MM.1S (cell line): Measurements from ENCODE around the gene SERPINB2.

Experiments
- DNase-seq: peaks from one replicate; pipeline ENCODE4 v3.0.0-alpha.2; 2015
- H2AFZ ChIP-seq: fragments of 300-600 bp; sonication (generic); 2 replicates; pipeline ENCODE4 v1.6.0; 2016; ENCODE audit warnings: antibody characterized with exemption, low read length
- H3F3A ChIP-seq: fragments of 300-600 bp; sonication (generic); 2 replicates; pipeline ENCODE4 v1.6.1; 2016; ENCODE audit warnings: mild to moderate bottlenecking, antibody characterized with exemption, low read length, moderate library complexity, mixed read lengths; ENCODE audit not compliant: insufficient read depth
- H3K27ac ChIP-seq: fragments of 300-600 bp; sonication (generic); 2 replicates; pipeline ENCODE4 v1.5.1; 2016; ENCODE audit warnings: mild to moderate bottlenecking, low read length
- H3K27me3 ChIP-seq: fragments of 300-600 bp; sonication (generic); replicated peaks from 2 replicates; pipeline ENCODE4 v1.6.0; 2016; ENCODE audit warnings: low read length; ENCODE audit not compliant: insufficient read depth
- H3K36me3 ChIP-seq: fragments of 300-600 bp; sonication (generic); replicated peaks from 2 replicates; pipeline ENCODE4 v1.6.1; 2016; ENCODE audit warnings: mild to moderate bottlenecking, low read length, mixed read lengths; ENCODE audit not compliant: insufficient read depth
- H3K4me1 ChIP-seq: fragments of 300-600 bp; sonication (generic); 2 replicates; pipeline ENCODE4 v1.6.1; 2016; ENCODE audit warnings: low read length, mixed read lengths
- H3K4me2 ChIP-seq: fragments of 300-600 bp; sonication (generic); 2 replicates; pipeline ENCODE4 v1.6.0; 2016; ENCODE audit warnings: low read depth, low read length
- H3K4me3 ChIP-seq: fragments of 300-600 bp; sonication (generic); 2 replicates; pipeline ENCODE4 v1.5.1; 2016; ENCODE audit warnings: low read length, mixed read lengths
- H3K79me2 ChIP-seq: fragments of 300-600 bp; sonication (generic); 2 replicates; pipeline ENCODE4 v1.6.1; 2016; ENCODE audit warnings: mixed run types, low read length, mixed read lengths
- H3K9ac ChIP-seq: fragments of 300-600 bp; sonication (generic); 2 replicates; pipeline ENCODE4 v1.6.1; 2016; ENCODE audit warnings: low read length, mixed read lengths
- H3K9me2 ChIP-seq: fragments of 300-600 bp; sonication (generic); replicated peaks from 2 replicates; pipeline ENCODE4 v1.6.1; 2016; ENCODE audit warnings: mild to moderate bottlenecking, low read length, mixed read lengths; ENCODE audit not compliant: insufficient read depth
- H3K9me3 ChIP-seq: fragments of 300-600 bp; sonication (generic); replicated peaks from 2 replicates; pipeline ENCODE4 v1.6.1; 2016; ENCODE audit warnings: mild to moderate bottlenecking, low read length, mixed read lengths; ENCODE audit not compliant: insufficient read depth
- H4K20me1 ChIP-seq: fragments of 300-600 bp; sonication (generic); 2 replicates; pipeline ENCODE4 v1.6.1; 2016; ENCODE audit warnings: mild to moderate bottlenecking, low read length, moderate library complexity, mixed read lengths; ENCODE audit not compliant: insufficient read depth
- CTCF ChIP-seq: fragments of 300-600 bp; sonication (generic); IDR thresholded peaks from 2 replicates; pipeline ENCODE4 v1.5.1; 2016; ENCODE audit warnings: antibody characterized with exemption, low read length, mixed read lengths
- EZH2 ChIP-seq: fragments of 300-600 bp; sonication (generic); optimal IDR thresholded peaks from 2 replicates; pipeline ENCODE3; 2017; ENCODE audit warnings: low read depth, mild to moderate bottlenecking, antibody characterized with exemption, low read length, mixed read lengths
- EZH2phosphoT487 ChIP-seq: fragments of 300-600 bp; sonication (generic); IDR thresholded peaks from 2 replicates; pipeline ENCODE4 v1.6.1; 2018; ENCODE audit warnings: antibody characterized with exemption, low read length

Gene SERPINB2

DNA sequence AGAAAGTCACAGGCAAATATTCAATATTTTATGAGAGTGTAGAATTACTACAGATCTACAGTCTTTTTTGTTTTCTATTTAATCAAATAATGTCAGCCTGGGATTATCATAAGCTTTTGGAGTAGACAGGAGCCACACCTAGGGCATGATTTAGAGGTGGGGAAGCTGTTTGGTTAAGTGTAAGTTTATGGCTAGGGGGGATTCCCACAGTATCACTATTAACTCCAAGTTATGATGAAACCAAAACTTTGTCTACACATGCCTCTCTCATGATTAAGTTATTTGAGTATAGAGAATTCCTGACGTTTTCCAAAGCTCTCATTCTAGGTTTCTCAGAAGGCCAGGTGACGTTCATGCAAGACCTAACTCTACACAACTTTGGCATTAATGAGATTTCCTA lies 22.4 kb downstream of the SERPINB2 start:
- Histone ChIP-seq H3F3A (0 out of 2 replicates have a peak, but pooled peaks cover 3% of the 10 kb centered on the region), H4K20me1 (no peaks in the 10 kb centered on the region), H3K4me3 (no peak overlapping the region), H3K9me3 (no peaks in the 10 kb centered on the region), H3K36me3 (no peaks in the 10 kb centered on the region), H3K9me2 (no peaks in the 10 kb centered on the region), H2AFZ (no peak overlapping the region), H3K27me3 (no peaks in the 10 kb centered on the region), H3K27ac (no peak overlapping the region), H3K79me2 (no peaks in the 10 kb centered on the region), H3K9ac (no peak overlapping the region), H3K4me1 (peaks cover 27% of the 10 kb centered on the region), H3K4me2 (no peak overlapping the region)
- no peak for TF ChIP-seq CTCF
- TF ChIP-seq EZH2phosphoT487 = no peak
- no peak for TF ChIP-seq EZH2
- DNase-seq = peak; percentile 15

DNA sequence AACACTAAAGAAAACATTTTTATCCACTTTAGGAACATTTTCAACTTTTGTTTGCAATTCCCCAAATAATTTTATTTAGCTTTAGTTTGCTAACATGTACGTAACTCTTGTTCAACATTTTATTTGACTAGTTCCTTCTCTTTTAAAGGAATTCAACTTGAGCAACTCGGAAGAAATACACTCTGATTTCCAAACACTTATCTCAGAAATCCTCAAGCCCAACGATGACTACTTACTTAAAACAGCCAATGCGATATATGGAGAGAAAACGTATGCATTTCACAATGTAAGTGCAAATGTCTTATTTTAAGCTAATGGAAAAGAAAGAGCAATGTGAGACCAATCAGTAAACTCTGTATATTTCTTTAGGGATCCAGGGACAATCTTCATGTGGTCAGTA lies 30.3 kb downstream of the SERPINB2 start:
- H4K20me1 ChIP-seq = no peaks in the 10 kb centered on the region
- no peak for TF ChIP-seq CTCF
- TF ChIP-seq EZH2 = no peak
- TF ChIP-seq EZH2phosphoT487 = no peak

GRCh38 chr18:63922049-63922448 lies 34.5 kb downstream of the SERPINB2 start:
- no peak overlapping the region for H3K9ac ChIP-seq
- H3K79me2 ChIP-seq = no peaks in the 10 kb centered on the region
- no peaks in the 10 kb centered on the region for H3K9me2 ChIP-seq
- no peak for DNase-seq
- no peak overlapping the region for H3K27ac ChIP-seq
- no peak overlapping the region for H3K4me2 ChIP-seq
- H3K36me3 ChIP-seq = no peaks in the 10 kb centered on the region
- no peaks in the 10 kb centered on the region for H3K9me3 ChIP-seq
- H3F3A ChIP-seq = no peaks in the 10 kb centered on the region
- no peak overlapping the region for H3K4me3 ChIP-seq
- H3K4me1 ChIP-seq = no peaks in the 10 kb centered on the region
- H3K27me3 ChIP-seq = no peaks in the 10 kb centered on the region
- TF ChIP-seq CTCF = no peak
- no peak for TF ChIP-seq EZH2
- TF ChIP-seq EZH2phosphoT487 = no peak
- H4K20me1 ChIP-seq = no peaks in the 10 kb centered on the region
- H2AFZ ChIP-seq = no peak overlapping the region

More for the DNA sequence above, 30.3 kb downstream of the SERPINB2 start:
- Histone ChIP-seq H3K4me2 (no peak overlapping the region), H3K27me3 (no peaks in the 10 kb centered on the region), H2AFZ (no peak overlapping the region), H3K4me3 (no peak overlapping the region), H3K9me2 (no peaks in the 10 kb centered on the region), H3K4me1 (no peaks in the 10 kb centered on the region), H3K79me2 (no peaks in the 10 kb centered on the region), H3K27ac (no peak overlapping the region), H3F3A (no peaks in the 10 kb centered on the region), H3K36me3 (no peaks in the 10 kb centered on the region), H3K9ac (no peak overlapping the region), H3K9me3 (no peaks in the 10 kb centered on the region)
- DNase-seq = no peak
